GM12878 (cell line): ENCODE results near the gene GAS2L3. TPM values are rescaled to one million over a fixed set of nuclear protein-coding genes. Genes with fewer than 3 reads are reported as not detected.

Source experiments
- ATAC-seq: fragments of 200-7000 bp; cut with Tn5 transposase; 3 replicates; pipeline ENCODE4 v1.9.1; 2020; ENCODE audit warnings: mild to moderate bottlenecking, moderate library complexity
- BruUV-seq: library from RNA; stranded (reverse); fragments of 400-500 nt; replicated peaks from 2 replicates; lab custom pipeline; 2021; lab: Mats Ljungman, UMichigan
- CTCF ChIA-PET: fragments of 300-600 bp; sonication (Branson Sonifier 250); formaldehyde crosslinking; extraction: SDS; loops from one replicate; lab custom pipeline; 2021; ENCODE audit warnings: inconsistent platforms; lab: Yijun Ruan, JAX
- POLR2A ChIA-PET: fragments of 350-600 bp; formaldehyde crosslinking; extraction: SDS; loops from one replicate; lab custom pipeline; 2021; ENCODE audit warnings: inconsistent platforms; lab: Charles Lee
- RAD21 ChIA-PET: fragments of 300-600 bp; sonication (Branson Sonifier 250); formaldehyde crosslinking; loops from one replicate; lab custom pipeline; 2023; ENCODE audit warnings: antibody characterized with exemption; ENCODE audit not compliant: unreplicated experiment; lab: Charles Lee
- SMC1A ChIA-PET: fragments of 300-600 bp; sonication (Branson Sonifier 250); formaldehyde crosslinking; loops from one replicate; lab custom pipeline; 2023; ENCODE audit not compliant: unreplicated experiment, uncharacterized antibody; lab: Charles Lee
- DNase-seq: peaks from one replicate; pipeline ENCODE4 v3.0.0-alpha.2; 2011; ENCODE audit warnings: low read depth, low spot score
- FAIRE-seq: peaks from 3 replicates; lab custom pipeline; 2011; peaks lifted over from hg19 to GRCh38; lab: Jason Lieb, UNC
- H2AFZ ChIP-seq: 2 replicates; pipeline ENCODE4 v1.6.0; 2011; ENCODE audit warnings: low read depth, low read length, control low read depth; ENCODE audit not compliant: control insufficient read depth
- H3K27ac ChIP-seq: 2 replicates; pipeline ENCODE4 v1.5.1; 2011; ENCODE audit warnings: control low read depth; ENCODE audit not compliant: control insufficient read depth, insufficient read depth
- H3K27me3 ChIP-seq, 2 experiments: replicated peaks in 1 of 2; 2 replicates each; pipeline versions ENCODE4 v1.6.0 to v1.6.1; 2011; ENCODE audit warnings: low read length in 1 of 2; ENCODE audit not compliant: control insufficient read depth in 2 of 2, insufficient read depth in 2 of 2
- H3K36me3 ChIP-seq, 2 experiments: 2 replicates each; pipeline ENCODE4 v1.5.1; 2011; ENCODE audit warnings: low read length in 1 of 2; ENCODE audit not compliant: control insufficient read depth in 2 of 2, insufficient read depth in 2 of 2
- H3K4me1 ChIP-seq: 2 replicates; pipeline ENCODE4 v1.6.1; 2011; ENCODE audit warnings: mild to moderate bottlenecking, low read length, moderate library complexity, mixed read lengths; ENCODE audit not compliant: control insufficient read depth, insufficient read depth
- H3K4me2 ChIP-seq: 2 replicates; pipeline ENCODE4 v1.6.0; 2011; ENCODE audit warnings: control low read depth; ENCODE audit not compliant: control insufficient read depth, insufficient read depth
- H3K4me3 ChIP-seq: fragments of 200-600 bp; sonication (generic); 2 replicates; pipeline ENCODE4 v1.5.1; 2016
- H3K79me2 ChIP-seq: 2 replicates; pipeline ENCODE4 v1.6.0; 2011; ENCODE audit warnings: low read length; ENCODE audit not compliant: control insufficient read depth, insufficient read depth
- H3K9ac ChIP-seq: 2 replicates; pipeline ENCODE4 v1.8.0; 2011; ENCODE audit warnings: low read length, control low read depth, mixed read lengths; ENCODE audit not compliant: control insufficient read depth, insufficient read depth
- H3K9me3 ChIP-seq: replicated peaks from 3 replicates; pipeline ENCODE4 v1.5.1; 2011; ENCODE audit warnings: mild to moderate bottlenecking, low read length; ENCODE audit not compliant: control insufficient read depth, insufficient read depth
- H4K20me1 ChIP-seq: 2 replicates; pipeline ENCODE4 v1.6.0; 2011; ENCODE audit not compliant: control insufficient read depth, insufficient read depth
- BMI1 ChIP-seq: fragments of 450-650 bp; IDR thresholded peaks from 2 replicates; pipeline ENCODE4 v1.6.1; 2016; ENCODE audit warnings: mild to moderate bottlenecking, moderate library complexity, borderline replicate concordance
- CBX3 ChIP-seq: fragments of 200-600 bp; sonication (generic); IDR thresholded peaks from 2 replicates; pipeline ENCODE4 v1.6.1; 2016; ENCODE audit warnings: low read depth, borderline replicate concordance
- CEBPB ChIP-seq, 2 experiments: fragments of 150-350 bp in 1 of 2; IDR thresholded peaks; 2 replicates each; pipeline ENCODE4 v1.6.1; 2012 to 2014; ENCODE audit warnings: low read depth in 2 of 2, low read length in 2 of 2, borderline replicate concordance in 1 of 2, inconsistent platforms in 1 of 2
- EED ChIP-seq: sonication (generic); IDR thresholded peaks from 2 replicates; pipeline ENCODE4 v1.6.1; 2016; ENCODE audit warnings: antibody characterized with exemption, low read depth
- JUND ChIP-seq: IDR thresholded peaks from 2 replicates; pipeline ENCODE4 v1.6.1; 2012; ENCODE audit warnings: low read depth, mild to moderate bottlenecking, low read length, improper control_type of control experiment, moderate library complexity
- LARP7 ChIP-seq: fragments of 450-650 bp; IDR thresholded peaks from 2 replicates; pipeline ENCODE4 v1.6.1; 2017; ENCODE audit warnings: mild to moderate bottlenecking
- MEF2B ChIP-seq: fragments of 450-650 bp; IDR thresholded peaks from 2 replicates; pipeline ENCODE4 v1.6.1; 2018; ENCODE audit warnings: mild to moderate bottlenecking, moderate library complexity; ENCODE audit not compliant: partially characterized antibody, poor library complexity, severe bottlenecking
- MYB ChIP-seq: fragments of 150-350 bp; IDR thresholded peaks from 2 replicates; pipeline ENCODE4 v1.6.1; 2014; ENCODE audit warnings: mild to moderate bottlenecking, low read depth, low read length, borderline replicate concordance
- NKRF ChIP-seq: fragments of 450-650 bp; conservative IDR thresholded peaks from 2 replicates; pipeline ENCODE4 v1.6.1; 2017; ENCODE audit warnings: mild to moderate bottlenecking, moderate library complexity
- PAX8 ChIP-seq: fragments of 450-650 bp; IDR thresholded peaks from 2 replicates; pipeline ENCODE4 v1.6.1; 2017; ENCODE audit warnings: mild to moderate bottlenecking, moderate library complexity
- STAT3 ChIP-seq: IDR thresholded peaks from 2 replicates; pipeline ENCODE4 v1.6.1; 2011; ENCODE audit warnings: low read depth, low read length, improper control_type of control experiment
- YBX1 ChIP-seq: fragments of 450-650 bp; IDR thresholded peaks from 2 replicates; pipeline ENCODE4 v1.6.1; 2016; ENCODE audit warnings: antibody characterized with exemption
- ZNF24 ChIP-seq: fragments of 450-650 bp; IDR thresholded peaks from 2 replicates; pipeline ENCODE4 v1.6.1; 2017; ENCODE audit warnings: antibody characterized with exemption, mild to moderate bottlenecking
- WGBS: methylation state at CpG from one replicate; pipeline ENCODE4 v1.1.6; 2016; ENCODE audit warnings: low lambda C conversion rate; ENCODE audit not compliant: insufficient replicate concordance, insufficient coverage; ENCODE audit errors: missing lambda C conversion rate; 5-methylcytosine and 5-hydroxymethylcytosine counted together
- in situ Hi-C: fragments of 300-500 bp; cut with MboI; formaldehyde crosslinking; loops from 9 replicates; pipeline ENCODE4 v1.14.3; 2018; ENCODE audit warnings: mixed read lengths
- intact Hi-C: fragments of 100-400 bp; cut with micrococcal nuclease; formaldehyde crosslinking; loops from one replicate; pipeline ENCODE4 v1.14.2; 2022; ENCODE audit not compliant: unreplicated experiment
- polyA plus RNA-seq, 11 experiments: library from polyadenylated mRNA; depleted of rRNA in 4 of 11; unstranded in 6 of 11; stranded (reverse) in 5 of 11; fragments of >200 nt; fragmentation: Nextera tagmentation in 4 of 11; fragmentation: Illumina TruSeq in 1 of 11; extraction: Ambion mirVana in 4 of 11; extraction: Trizol in 1 of 11; gene quantifications; 1 replicate in 1 of 11; 2 replicates in 10 of 11; pipeline versions ENCODE4 v1.2.1 to v1.2.3, GENCODE V29; 2011 to 2016; ENCODE audit warnings: inconsistent platforms in 2 of 11, missing spikeins in 2 of 11, low read depth in 1 of 11
- total RNA-seq, 4 experiments: library from RNA; depleted of rRNA in 3 of 4; stranded (reverse); fragments of >200 nt in 3 of 4; fragmentation: Illumina TruSeq in 1 of 4; extraction: Trizol in 1 of 4; gene quantifications; 2 replicates each; pipeline versions ENCODE4 v1.2.1 to v1.2.3, GENCODE V29; 2013 to 2021
- TF ChIP-seq, protein P1 (sequence below): IDR thresholded peaks from 2 replicates; pipeline ENCODE4 v1.6.1; 2012; ENCODE audit warnings: mild to moderate bottlenecking, low read depth, low read length
- TF ChIP-seq, protein P2 (sequence below): fragments of 450-650 bp; IDR thresholded peaks from 2 replicates; pipeline ENCODE4 v1.6.1; 2016; ENCODE audit warnings: mild to moderate bottlenecking

Gene GAS2L3
- total and polyA plus RNA-seq, 10 of the 15 experiments (the other 5 are each of a cell fraction or from before 2014, with no cell fraction given): 0.46 to 6.6 (median 2.4) TPM

GRCh38 chr12:100533376-100533775 is 40.1 kb upstream of the GAS2L3 start:
- ChIA-PET RAD21 (interaction anchor here (0.5 kb wide), 1 partner anchor 304 kb away, joined by 3 read pairs; no protein-coding TSS in a partner anchor), POLR2A (no interaction called here)

More at GRCh38 chr12:100533376-100533775, 40.1 kb upstream of the GAS2L3 start:
- Histone ChIP-seq H2AFZ (no peak overlapping the region), H4K20me1 (no peaks in the 10 kb centered on the region), H3K4me2 (no peak overlapping the region), H3K27ac (no peak overlapping the region), H3K79me2 (no peaks in the 10 kb centered on the region), H3K36me3 (no peaks in the 10 kb centered on the region), H3K4me3 (no peak overlapping the region), H3K9me3 (no peaks in the 10 kb centered on the region), H3K27me3 (no peaks in the 10 kb centered on the region), H3K9ac (no peak overlapping the region), H3K4me1 (no peaks in the 10 kb centered on the region)
- no peak for TF ChIP-seq LARP7
- no peak for TF ChIP-seq MEF2B
- TF ChIP-seq, protein P1, sequence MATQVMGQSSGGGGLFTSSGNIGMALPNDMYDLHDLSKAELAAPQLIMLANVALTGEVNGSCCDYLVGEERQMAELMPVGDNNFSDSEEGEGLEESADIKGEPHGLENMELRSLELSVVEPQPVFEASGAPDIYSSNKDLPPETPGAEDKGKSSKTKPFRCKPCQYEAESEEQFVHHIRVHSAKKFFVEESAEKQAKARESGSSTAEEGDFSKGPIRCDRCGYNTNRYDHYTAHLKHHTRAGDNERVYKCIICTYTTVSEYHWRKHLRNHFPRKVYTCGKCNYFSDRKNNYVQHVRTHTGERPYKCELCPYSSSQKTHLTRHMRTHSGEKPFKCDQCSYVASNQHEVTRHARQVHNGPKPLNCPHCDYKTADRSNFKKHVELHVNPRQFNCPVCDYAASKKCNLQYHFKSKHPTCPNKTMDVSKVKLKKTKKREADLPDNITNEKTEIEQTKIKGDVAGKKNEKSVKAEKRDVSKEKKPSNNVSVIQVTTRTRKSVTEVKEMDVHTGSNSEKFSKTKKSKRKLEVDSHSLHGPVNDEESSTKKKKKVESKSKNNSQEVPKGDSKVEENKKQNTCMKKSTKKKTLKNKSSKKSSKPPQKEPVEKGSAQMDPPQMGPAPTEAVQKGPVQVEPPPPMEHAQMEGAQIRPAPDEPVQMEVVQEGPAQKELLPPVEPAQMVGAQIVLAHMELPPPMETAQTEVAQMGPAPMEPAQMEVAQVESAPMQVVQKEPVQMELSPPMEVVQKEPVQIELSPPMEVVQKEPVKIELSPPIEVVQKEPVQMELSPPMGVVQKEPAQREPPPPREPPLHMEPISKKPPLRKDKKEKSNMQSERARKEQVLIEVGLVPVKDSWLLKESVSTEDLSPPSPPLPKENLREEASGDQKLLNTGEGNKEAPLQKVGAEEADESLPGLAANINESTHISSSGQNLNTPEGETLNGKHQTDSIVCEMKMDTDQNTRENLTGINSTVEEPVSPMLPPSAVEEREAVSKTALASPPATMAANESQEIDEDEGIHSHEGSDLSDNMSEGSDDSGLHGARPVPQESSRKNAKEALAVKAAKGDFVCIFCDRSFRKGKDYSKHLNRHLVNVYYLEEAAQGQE: no peak
- TF ChIP-seq MYB: no peak
- no peak for TF ChIP-seq EED
- TF ChIP-seq BMI1: no peak
- TF ChIP-seq STAT3: no peak
- no peak for TF ChIP-seq CBX3
- TF ChIP-seq NKRF: no peak
- no peak for TF ChIP-seq YBX1
- TF ChIP-seq JUND: no peak
- no peak for TF ChIP-seq ZNF24
- TF ChIP-seq, protein P2, sequence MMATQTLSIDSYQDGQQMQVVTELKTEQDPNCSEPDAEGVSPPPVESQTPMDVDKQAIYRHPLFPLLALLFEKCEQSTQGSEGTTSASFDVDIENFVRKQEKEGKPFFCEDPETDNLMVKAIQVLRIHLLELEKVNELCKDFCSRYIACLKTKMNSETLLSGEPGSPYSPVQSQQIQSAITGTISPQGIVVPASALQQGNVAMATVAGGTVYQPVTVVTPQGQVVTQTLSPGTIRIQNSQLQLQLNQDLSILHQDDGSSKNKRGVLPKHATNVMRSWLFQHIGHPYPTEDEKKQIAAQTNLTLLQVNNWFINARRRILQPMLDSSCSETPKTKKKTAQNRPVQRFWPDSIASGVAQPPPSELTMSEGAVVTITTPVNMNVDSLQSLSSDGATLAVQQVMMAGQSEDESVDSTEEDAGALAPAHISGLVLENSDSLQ: no peak
- TF ChIP-seq PAX8: no peak
- no peak for TF ChIP-seq CEBPB (IDR thresholded peaks at IDR 0.05; ENCODE audit: borderline replicate concordance in 1 of 2, low read depth in 2 of 2, low read length in 2 of 2)
- 81% methylated on average over 3 of the region's 3 CpGs for WGBS
- in situ Hi-C loops: no loop called here
- no peak for DNase-seq
- no peak for FAIRE-seq
- intact Hi-C loops: loop anchor here (10.0 kb wide), 1 partner anchor 201 kb away; no protein-coding TSS in a partner anchor
- CTCF ChIA-PET: interaction anchor here (1.4 kb wide), 1 partner anchor 11 kb away, joined by 4 read pairs; no protein-coding TSS in a partner anchor
- ATAC-seq: no peak
- SMC1A ChIA-PET: interaction anchor here (0.6 to 0.7 kb wide), 2 partner anchors 12 to 132 kb away, joined by 3 to 5 read pairs; no protein-coding TSS in a partner anchor
- no TSS peak for BruUV-seq
